Heart left ventricle (tissue), 16 donors: Measurements from ENCODE around the gene TRNP1. TPM values are rescaled to one million over a fixed set of nuclear protein-coding genes. Genes with fewer than 3 reads are reported as not detected.
A peak's percentile ranks its signal among the peaks of the same experiment; 100 is the strongest.

Experiments used
- ATAC-seq, 4 donors: fragments of 200-7000 bp; cut with Tn5 transposase; one replicate each; pipeline ENCODE4 v1.9.1; 2020 to 2022; ENCODE audit warnings: moderate library complexity in 4 of 4, mild to moderate bottlenecking in 3 of 4, moderate number of reproducible peaks in 1 of 4
- DNase-seq, 5 donors: peaks; one replicate each; pipeline ENCODE4 v3.0.0-alpha.2; 2020
- H3K27ac ChIP-seq, 12 donors: fragments of 200-600 bp; sonication (generic) in 4 of 12; one replicate each; pipeline versions ENCODE4 v1.5.0 to v1.8.0; 2016 to 2022; ENCODE audit warnings: mild to moderate bottlenecking in 2 of 12
- H3K27me3 ChIP-seq, 9 donors: fragments of 200-600 bp; sonication (generic) in 2 of 9; one replicate each; pipeline versions ENCODE4 v1.5.1 to v1.8.0; 2016 to 2022; ENCODE audit warnings: mild to moderate bottlenecking in 3 of 9
- H3K36me3 ChIP-seq, 9 donors: fragments of 200-600 bp; sonication (generic) in 2 of 9; one replicate each; pipeline versions ENCODE4 v1.5.0 to v1.8.0; 2018 to 2022; ENCODE audit warnings: mild to moderate bottlenecking in 2 of 9
- H3K4me1 ChIP-seq, 12 donors: fragments of 200-600 bp; sonication (generic) in 4 of 12; one replicate each; pipeline versions ENCODE4 v1.5.0 to v1.8.0; 2016 to 2022; ENCODE audit warnings: mild to moderate bottlenecking in 3 of 12
- H3K4me3 ChIP-seq, 12 donors: fragments of 200-600 bp; sonication (generic) in 4 of 12; one replicate each; pipeline versions ENCODE4 v1.5.0 to v1.8.0; 2017 to 2022; ENCODE audit warnings: mild to moderate bottlenecking in 9 of 12, moderate library complexity in 4 of 12
- H3K9me3 ChIP-seq, 12 donors: fragments of 200-600 bp; sonication (generic) in 4 of 12; one replicate each; pipeline versions ENCODE4 v1.5.0 to v1.8.0; 2016 to 2022; ENCODE audit warnings: mild to moderate bottlenecking in 1 of 12
- CTCF ChIP-seq, 12 donors: fragments of 200-600 bp; sonication (generic) in 4 of 12; IDR thresholded peaks; one replicate each; pipeline versions ENCODE4 v1.5.0 to v1.8.0; 2018 to 2022; ENCODE audit warnings: antibody characterized with exemption in 12 of 12, mild to moderate bottlenecking in 5 of 12
- POLR2A ChIP-seq, 2 donors: fragments of 450-650 bp; IDR thresholded peaks; one replicate each; pipeline ENCODE4 v1.6.1; 2017; ENCODE audit warnings: antibody characterized with exemption in 2 of 2, mild to moderate bottlenecking in 2 of 2, moderate library complexity in 2 of 2
- WGBS, 4 donors: extraction: QIAGEN DNeasy Blood & Tissue Kit in 2 of 4; methylation state at CpG; one replicate each; pipeline versions ENCODE4 v1.1.5 to v1.1.7; 2013 to 2018; 5-methylcytosine and 5-hydroxymethylcytosine counted together
- intact Hi-C, 10 donors: fragments of 100-400 bp; cut with DNase I; formaldehyde crosslinking; loops; one replicate each; pipeline versions ENCODE4 v1.11.1 to v1.14.2; 2022
- polyA plus RNA-seq, 2 donors: library from polyadenylated mRNA; stranded (reverse); fragments of 200-250 nt; gene quantifications; one replicate each; pipeline ENCODE4 v1.2.3, GENCODE V29; 2013
- total RNA-seq, 9 donors: library from RNA; depleted of rRNA in 2 of 9; stranded (reverse); fragments of >200 nt in 2 of 9; fragmentation: NEBNext Ultra II Directional in 3 of 9; extraction: Animal tissue kit (Norgen Biotek cat#: 25700) in 3 of 9; gene quantifications; one replicate each; pipeline versions ENCODE4 v1.1.0 to v1.2.4, GENCODE V29; 2016 to 2023
- donor health status: ischemic (EF 13 %, LVEDD 7.1; RV severe dilation, severe dysfunction).
- donor health status: healthy with polysubstance abuse.
- donor health status: DM: no; HTN: yes; CAD: no.
- donor health status: DM: no; HTN: no; CAD: no.
- donor health status: ischemic (EF 25% LVEDD 6.9; RV normal size, moderate dysfunction).
- donor health status: ischemic (EF 25% LVEDD 5.7; RV mildly dilated, moderate dysfunction).
- donor health status: healthy.
- donor health status: DM: yes; HTN: yes; CAD: no.
- donor health status: ischemic (EF 35%, LVEDD 5.7; RV mildly dilated, moderate dysfunction).
- donor health status: nonischemic (EF 11% LVEDD 7.7; RV severe dilation, severe dysfunction).
- donor health status: DM: yes; HTN: yes; CAD: no.
- donor health status: PGD.
- donor health status: ischemic (EF 29% LVEDD 5.4; RV normal size, mild dysfunction).
- donor health status: nonischemic (EF 23%, LVEDD 6.1; RV moderate dilation, normal function).

Gene TRNP1
- total and polyA plus RNA-seq, 11 donors = 16.6 to 68.5 (median 21.7) TPM

- Histone ChIP-seq H3K27ac (peak overlapping the region in 1 of 12 donors; percentile 92), H3K4me1 (peaks cover 0 to 61% (median 29%) of the 10 kb centered on the region in 12 donors), H3K27me3 (no peaks in the 10 kb centered on the region), H3K36me3 (peaks cover 0 to 16% (median 0%) of the 10 kb centered on the region in 9 donors), H3K4me3 (no peak overlapping the region), H3K9me3 (no peaks in the 10 kb centered on the region)
- DNase-seq = peak in 1 of 5 donors; percentile 16
- WGBS, 4 donors = 59 to 81% (median 72%) methylated on average over 10 to 13 of the region's 13 CpGs
- TF ChIP-seq CTCF (IDR thresholded peaks at IDR 0.05) (no peak), POLR2A (IDR thresholded peaks at IDR 0.05) (no peak)
- intact Hi-C loops = no loop called here
- ATAC-seq = no peak
Measured at GRCh38 chr1:27006683-27007082, 13.2 kb downstream of the TRNP1 start.

- peak in 1 of 5 donors; percentile 47 for DNase-seq
- Histone ChIP-seq H3K9me3 (no peaks in the 10 kb centered on the region), H3K4me1 (peaks cover 0 to 65% (median 25%) of the 10 kb centered on the region in 12 donors), H3K27me3 (no peaks in the 10 kb centered on the region), H3K36me3 (peaks cover 0 to 16% (median 0%) of the 10 kb centered on the region in 9 donors), H3K27ac (peak overlapping the region in 8 of 12 donors; percentile 20 to 92 (median 48)), H3K4me3 (no peak overlapping the region)
- no peak for ATAC-seq
- no peak for TF ChIP-seq CTCF (IDR thresholded peaks at IDR 0.05)
- TF ChIP-seq POLR2A (IDR thresholded peaks at IDR 0.05) = no peak
- WGBS, 4 donors = 63 to 75% (median 74%) methylated on average over 9 of the region's 9 CpGs
- intact Hi-C loops = no loop called here
Measured at GRCh38 chr1:27007909-27008582, 14.6 kb downstream of the TRNP1 start.

- peak overlapping the region; percentile 44 to 92 (median 77) for H3K27ac ChIP-seq
- no peaks in the 10 kb centered on the region for H3K9me3 ChIP-seq
- intact Hi-C loops = no loop called here
- H3K36me3 ChIP-seq = peaks cover 0 to 16% (median 0%) of the 10 kb centered on the region in 9 donors
- H3K4me1 ChIP-seq = peaks cover 0 to 62% (median 19%) of the 10 kb centered on the region in 12 donors
- H3K27me3 ChIP-seq = no peaks in the 10 kb centered on the region
- 39 to 57% (median 46%) methylated on average over 3 to 6 of the region's 6 CpGs for WGBS, 4 donors
- H3K4me3 ChIP-seq = peak overlapping the region in 1 of 12 donors; percentile 60
- peak in 1 of 12 donors; percentile 14 for TF ChIP-seq CTCF (IDR thresholded peaks at IDR 0.05)
- no peak for TF ChIP-seq POLR2A (IDR thresholded peaks at IDR 0.05)
- peak in 3 of 4 donors; percentile 37 to 46 (median 43) for ATAC-seq
- DNase-seq = peak in 4 of 5 donors; percentile 51 to 83 (median 68)
Measured at GRCh38 chr1:27009601-27010197, 16.2 kb downstream of the TRNP1 start.
